ENCODE results near the gene MCF2.

MCF2 gene

GRCh38 chrX:139600105-139600504, 107.9 kb downstream of the MCF2 start:
- no peak for DNase-seq (ENCODE audit: low spot score)

GRCh38 chrX:139596068-139596467, 111.9 kb downstream of the MCF2 start:
- DNase-seq (ENCODE audit: low spot score), result no peak

GRCh38 chrX:139585613-139586012, 122.4 kb downstream of the MCF2 start:
- no peak for DNase-seq (ENCODE audit: low spot score)

- DNase-seq (ENCODE audit: low spot score), result no peak
Observed at GRCh38 chrX:139581068-139581467, 126.9 kb downstream of the MCF2 start.

- DNase-seq (ENCODE audit: low spot score), result no peak
Observed at GRCh38 chrX:139566981-139567380, 141.0 kb downstream of the MCF2 start.

GRCh38 chrX:139563251-139563650, 144.7 kb downstream of the MCF2 start:
- no peak for DNase-seq (ENCODE audit: low spot score)

- no peak for DNase-seq (ENCODE audit: low spot score)
Observed at GRCh38 chrX:139560221-139560620, 147.7 kb downstream of the MCF2 start.

GRCh38 chrX:139559383-139560042, 148.5 kb downstream of the MCF2 start:
- peak; percentile 4 for DNase-seq (ENCODE audit: low spot score)

GRCh38 chrX:139554991-139555675, 152.8 kb downstream of the MCF2 start:
- DNase-seq (ENCODE audit: low spot score), result no peak

- peak; percentile 12 for DNase-seq (ENCODE audit: low spot score)
Observed at GRCh38 chrX:139554376-139554775, 153.6 kb downstream of the MCF2 start.

- no peak for DNase-seq (ENCODE audit: low spot score)
Observed at GRCh38 chrX:139544591-139544990, 163.4 kb downstream of the MCF2 start.

GRCh38 chrX:139543920-139544319, 164.0 kb downstream of the MCF2 start:
- DNase-seq (ENCODE audit: low spot score), result no peak

- no peak for DNase-seq (ENCODE audit: low spot score)
Observed at GRCh38 chrX:139542652-139543051, 165.3 kb downstream of the MCF2 start.

- no peak for DNase-seq (ENCODE audit: low spot score)
Observed at GRCh38 chrX:139538907-139539790, 168.8 kb downstream of the MCF2 start.

GRCh38 chrX:139533444-139533843, 174.5 kb downstream of the MCF2 start:
- DNase-seq (ENCODE audit: low spot score), result no peak

- DNase-seq (ENCODE audit: low spot score), result no peak
Observed at GRCh38 chrX:139532834-139533233, 175.1 kb downstream of the MCF2 start.
